ACC112 (cell line): ENCODE data around the gene NFKB2.

Experiments used
- H2AFZ ChIP-seq: fragments of 200-600 bp; sonication (generic); one replicate; pipeline ENCODE4 v1.6.0; 2017; ENCODE audit warnings: antibody characterized with exemption, low read length; ENCODE audit not compliant: unreplicated experiment
- H3K27ac ChIP-seq: fragments of 200-600 bp; sonication (generic); 2 replicates; pipeline ENCODE4 v1.5.1; 2014; ENCODE audit warnings: low read depth, mild to moderate bottlenecking, antibody characterized with exemption, low read length, moderate library complexity
- H3K27me3 ChIP-seq: fragments of 200-600 bp; sonication (generic); 2 replicates; pipeline ENCODE4 v1.6.1; 2014; ENCODE audit warnings: mild to moderate bottlenecking, antibody characterized with exemption, low read length, moderate library complexity, mixed read lengths; ENCODE audit not compliant: insufficient read depth
- H3K36me3 ChIP-seq: fragments of 200-600 bp; sonication (generic); 2 replicates; pipeline ENCODE4 v1.6.1; 2016; ENCODE audit warnings: mild to moderate bottlenecking, antibody characterized with exemption, low read length, moderate library complexity, mixed read lengths; ENCODE audit not compliant: insufficient read depth
- H3K4me1 ChIP-seq: fragments of 200-600 bp; sonication (generic); one replicate; pipeline ENCODE4 v1.6.1; 2016; ENCODE audit warnings: low read length, mixed read lengths; ENCODE audit not compliant: insufficient read depth, unreplicated experiment, control insufficient read depth
- H3K4me3 ChIP-seq: fragments of 200-600 bp; sonication (generic); 2 replicates; pipeline ENCODE4 v1.5.1; 2014; ENCODE audit warnings: mild to moderate bottlenecking, low read depth, low read length
- H3K79me2 ChIP-seq: fragments of 200-600 bp; sonication (generic); one replicate; pipeline ENCODE4 v1.6.0; 2016; ENCODE audit warnings: low read length; ENCODE audit not compliant: control insufficient read depth, unreplicated experiment, insufficient read depth

Gene NFKB2

GRCh38 chr10:102401735-102402511 lies 6.4 kb downstream of the NFKB2 start:
- Histone ChIP-seq H3K79me2 (no peaks in the 10 kb centered on the region), H3K27ac (no peak overlapping the region), H3K27me3 (no peaks in the 10 kb centered on the region), H2AFZ (no peak overlapping the region), H3K36me3 (no peaks in the 10 kb centered on the region), H3K4me1 (peaks cover 12% of the 10 kb centered on the region), H3K4me3 (no peak overlapping the region)

GRCh38 chr10:102402512-102402896 lies 7.0 kb downstream of the NFKB2 start:
- peaks cover 11% of the 10 kb centered on the region for H3K4me1 ChIP-seq
- H3K4me3 ChIP-seq = no peak overlapping the region
- no peaks in the 10 kb centered on the region for H3K27me3 ChIP-seq
- H3K79me2 ChIP-seq = no peaks in the 10 kb centered on the region
- H3K27ac ChIP-seq = no peak overlapping the region
- H3K36me3 ChIP-seq = no peaks in the 10 kb centered on the region
- H2AFZ ChIP-seq = no peak overlapping the region

GRCh38 chr10:102403115-102403514 lies 7.6 kb downstream of the NFKB2 start:
- H3K27ac ChIP-seq = no peak overlapping the region
- peaks cover 11% of the 10 kb centered on the region for H3K4me1 ChIP-seq
- peaks cover 4% of the 10 kb centered on the region; the same call in 1 of the 2 replicates for H3K27me3 ChIP-seq
- H3K79me2 ChIP-seq = no peaks in the 10 kb centered on the region
- H2AFZ ChIP-seq = no peak overlapping the region
- H3K4me3 ChIP-seq = no peak overlapping the region
- H3K36me3 ChIP-seq = no peaks in the 10 kb centered on the region

- Histone ChIP-seq H3K79me2 (no peaks in the 10 kb centered on the region), H3K27me3 (peaks cover 16% of the 10 kb centered on the region), H2AFZ (no peak overlapping the region), H3K27ac (no peak overlapping the region), H3K36me3 (no peaks in the 10 kb centered on the region), H3K4me3 (no peak overlapping the region), H3K4me1 (peaks cover 15% of the 10 kb centered on the region)
Measured at GRCh38 chr10:102404361-102405107, 9.0 kb downstream of the NFKB2 start.

GRCh38 chr10:102405108-102405571 lies 9.6 kb downstream of the NFKB2 start:
- peaks cover 22% of the 10 kb centered on the region for H3K27me3 ChIP-seq
- no peaks in the 10 kb centered on the region for H3K79me2 ChIP-seq
- H3K4me3 ChIP-seq = no peak overlapping the region
- H3K4me1 ChIP-seq = peaks cover 19% of the 10 kb centered on the region
- no peaks in the 10 kb centered on the region for H3K36me3 ChIP-seq
- no peak overlapping the region for H2AFZ ChIP-seq
- H3K27ac ChIP-seq = no peak overlapping the region

GRCh38 chr10:102405632-102406031 lies 10.1 kb downstream of the NFKB2 start:
- no peaks in the 10 kb centered on the region for H3K36me3 ChIP-seq
- peaks cover 24% of the 10 kb centered on the region for H3K4me1 ChIP-seq
- H3K4me3 ChIP-seq = no peak overlapping the region
- no peak overlapping the region for H3K27ac ChIP-seq
- no peak overlapping the region for H2AFZ ChIP-seq
- H3K79me2 ChIP-seq = no peaks in the 10 kb centered on the region
- H3K27me3 ChIP-seq = peaks cover 27% of the 10 kb centered on the region

GRCh38 chr10:102406815-102407214 lies 11.3 kb downstream of the NFKB2 start:
- Histone ChIP-seq H3K4me3 (no peak overlapping the region), H3K27ac (no peak overlapping the region), H2AFZ (no peak overlapping the region), H3K27me3 (peaks cover 38% of the 10 kb centered on the region), H3K36me3 (no peaks in the 10 kb centered on the region), H3K4me1 (peaks cover 20% of the 10 kb centered on the region), H3K79me2 (no peaks in the 10 kb centered on the region)

- Histone ChIP-seq H3K27me3 (peaks cover 38% of the 10 kb centered on the region), H3K4me3 (no peak overlapping the region), H2AFZ (no peak overlapping the region), H3K27ac (no peak overlapping the region), H3K36me3 (no peaks in the 10 kb centered on the region), H3K79me2 (no peaks in the 10 kb centered on the region), H3K4me1 (peaks cover 16% of the 10 kb centered on the region)
Measured at GRCh38 chr10:102407425-102408130, 12.1 kb downstream of the NFKB2 start.

GRCh38 chr10:102408131-102408727 lies 12.7 kb downstream of the NFKB2 start:
- Histone ChIP-seq H3K4me1 (peaks cover 20% of the 10 kb centered on the region), H3K79me2 (no peaks in the 10 kb centered on the region), H3K27ac (no peak overlapping the region), H3K36me3 (no peaks in the 10 kb centered on the region), H3K4me3 (peak overlapping the region; percentile 78), H2AFZ (no peak overlapping the region), H3K27me3 (peaks cover 38% of the 10 kb centered on the region)
